Pancreas (tissue), 10 donors: Measurements from ENCODE around the gene FOXA2. TPM values are rescaled to one million over a fixed set of nuclear protein-coding genes. Genes with fewer than 3 reads are reported as not detected.

ENCODE experiments used
- ATAC-seq, 4 donors: fragments of 200-7000 bp; cut with Tn5 transposase; one replicate each; pipeline versions ENCODE4 v1.8.0 to v1.9.1; 2020; ENCODE audit warnings: mild to moderate bottlenecking in 4 of 4, moderate library complexity in 4 of 4
- DNase-seq, 6 donors: peaks; one replicate each; pipeline ENCODE4 v3.0.0-alpha.2; 2020
- FAIRE-seq: peaks from 2 replicates; lab custom pipeline; 2012; peaks lifted over from hg19 to GRCh38; lab: Jason Lieb, UNC
- H3K27ac ChIP-seq, 4 donors: fragments of 200-600 bp; sonication (generic); 1 replicate in 3 of 4; 2 replicates in 1 of 4; pipeline versions ENCODE4 v1.5.0 to v1.8.0; 2020
- H3K27me3 ChIP-seq, 4 donors: fragments of 200-600 bp; one replicate each; pipeline ENCODE4 v1.8.0; 2021
- H3K36me3 ChIP-seq, 3 donors: fragments of 200-600 bp; sonication (generic) in 1 of 3; one replicate each; pipeline versions ENCODE4 v1.5.0 to v1.8.0; 2020 to 2021
- H3K4me1 ChIP-seq, 3 donors: fragments of 200-600 bp; one replicate each; pipeline ENCODE4 v1.8.0; 2021
- H3K4me3 ChIP-seq, 4 donors: fragments of 200-600 bp; sonication (generic) in 2 of 4; one replicate each; pipeline versions ENCODE4 v1.5.0 to v1.8.0; 2020 to 2021
- H3K9me3 ChIP-seq, 4 donors: fragments of 200-600 bp; one replicate each; pipeline ENCODE4 v1.8.0; 2021
- WGBS, 2 donors: extraction: QIAGEN DNeasy Blood & Tissue Kit; methylation state at CpG; one replicate each; pipeline ENCODE4 v1.1.7; 2013; 5-methylcytosine and 5-hydroxymethylcytosine counted together
- intact Hi-C, 3 donors: fragments of 100-400 bp; cut with DNase I; formaldehyde crosslinking; loops; one replicate each; pipeline versions ENCODE4 v1.11.1 to v1.14.2; 2022
- polyA plus RNA-seq, 2 donors: library from polyadenylated mRNA; stranded (reverse); fragments of 200-250 nt; gene quantifications; one replicate each; pipeline ENCODE4 v1.2.3, GENCODE V29; 2013
- total RNA-seq, 6 donors: library from RNA; stranded (reverse); fragmentation: NEBNext Ultra II Directional in 4 of 6; extraction: Animal tissue kit (Norgen Biotek cat#: 25700) in 4 of 6; gene quantifications; one replicate each; pipeline versions ENCODE4 v1.2.1 to v1.2.4, GENCODE V29; 2021 to 2023
- TF ChIP-seq, protein P1 (sequence below), 4 donors: fragments of 200-600 bp; sonication (generic) in 3 of 4; IDR thresholded peaks; one replicate each; pipeline versions ENCODE4 v1.5.0 to v1.8.0; 2021; ENCODE audit warnings: antibody characterized with exemption in 4 of 4
- donor health status: healthy with polysubstance abuse.
- donor health status: DM: no; HTN: no; CAD: no; lungs with moderate emphysema.
- donor health status: DM: no; HTN: no; CAD: no.
- donor health status: control.
- donor health status: control.
- donor health status: Bipolar disorder and iron deficiency.
- donor health status: DM: yes; HTN: yes; CAD: no.
- donor health status: DM: no; HTN: no; CAD: no.
- donor health status: DM: no; HTN: no; CAD: no.
- donor health status: DM: yes; HTN: yes; CAD: no.

The FOXA2 gene
- total and polyA plus RNA-seq, 8 donors: 14.2 to 30.4 (median 18.3) TPM

GRCh38 chr20:22585786-22586493 lies 1.6 kb upstream of the FOXA2 start:
- TF ChIP-seq, protein P1, sequence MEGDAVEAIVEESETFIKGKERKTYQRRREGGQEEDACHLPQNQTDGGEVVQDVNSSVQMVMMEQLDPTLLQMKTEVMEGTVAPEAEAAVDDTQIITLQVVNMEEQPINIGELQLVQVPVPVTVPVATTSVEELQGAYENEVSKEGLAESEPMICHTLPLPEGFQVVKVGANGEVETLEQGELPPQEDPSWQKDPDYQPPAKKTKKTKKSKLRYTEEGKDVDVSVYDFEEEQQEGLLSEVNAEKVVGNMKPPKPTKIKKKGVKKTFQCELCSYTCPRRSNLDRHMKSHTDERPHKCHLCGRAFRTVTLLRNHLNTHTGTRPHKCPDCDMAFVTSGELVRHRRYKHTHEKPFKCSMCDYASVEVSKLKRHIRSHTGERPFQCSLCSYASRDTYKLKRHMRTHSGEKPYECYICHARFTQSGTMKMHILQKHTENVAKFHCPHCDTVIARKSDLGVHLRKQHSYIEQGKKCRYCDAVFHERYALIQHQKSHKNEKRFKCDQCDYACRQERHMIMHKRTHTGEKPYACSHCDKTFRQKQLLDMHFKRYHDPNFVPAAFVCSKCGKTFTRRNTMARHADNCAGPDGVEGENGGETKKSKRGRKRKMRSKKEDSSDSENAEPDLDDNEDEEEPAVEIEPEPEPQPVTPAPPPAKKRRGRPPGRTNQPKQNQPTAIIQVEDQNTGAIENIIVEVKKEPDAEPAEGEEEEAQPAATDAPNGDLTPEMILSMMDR (IDR thresholded peaks at IDR 0.05): no peak
- intact Hi-C loops: loop anchor here in 2 of 3 donors (2.0 to 10.0 kb wide), 3 partner anchors 201 to 244 kb away; no protein-coding TSS in a partner anchor
- FAIRE-seq: no peak
- H3K9me3 ChIP-seq: no peaks in the 10 kb centered on the region
- peaks cover 0 to 2% (median 0%) of the 10 kb centered on the region in 3 donors for H3K4me1 ChIP-seq
- no peaks in the 10 kb centered on the region for H3K27me3 ChIP-seq
- H3K36me3 ChIP-seq: peaks cover 0 to 6% (median 2%) of the 10 kb centered on the region in 3 donors
- WGBS, 2 donors: 74 to 79% methylated on average over 29 of the region's 29 CpGs
- peak in 4 of 6 donors; percentile 15 to 81 (median 45) for DNase-seq
- peak overlapping the region; percentile 93 to 98 (median 96) for H3K27ac ChIP-seq
- H3K4me3 ChIP-seq: peak overlapping the region in 2 of 4 donors; percentile 74 to 90
- ATAC-seq: no peak

DNA sequence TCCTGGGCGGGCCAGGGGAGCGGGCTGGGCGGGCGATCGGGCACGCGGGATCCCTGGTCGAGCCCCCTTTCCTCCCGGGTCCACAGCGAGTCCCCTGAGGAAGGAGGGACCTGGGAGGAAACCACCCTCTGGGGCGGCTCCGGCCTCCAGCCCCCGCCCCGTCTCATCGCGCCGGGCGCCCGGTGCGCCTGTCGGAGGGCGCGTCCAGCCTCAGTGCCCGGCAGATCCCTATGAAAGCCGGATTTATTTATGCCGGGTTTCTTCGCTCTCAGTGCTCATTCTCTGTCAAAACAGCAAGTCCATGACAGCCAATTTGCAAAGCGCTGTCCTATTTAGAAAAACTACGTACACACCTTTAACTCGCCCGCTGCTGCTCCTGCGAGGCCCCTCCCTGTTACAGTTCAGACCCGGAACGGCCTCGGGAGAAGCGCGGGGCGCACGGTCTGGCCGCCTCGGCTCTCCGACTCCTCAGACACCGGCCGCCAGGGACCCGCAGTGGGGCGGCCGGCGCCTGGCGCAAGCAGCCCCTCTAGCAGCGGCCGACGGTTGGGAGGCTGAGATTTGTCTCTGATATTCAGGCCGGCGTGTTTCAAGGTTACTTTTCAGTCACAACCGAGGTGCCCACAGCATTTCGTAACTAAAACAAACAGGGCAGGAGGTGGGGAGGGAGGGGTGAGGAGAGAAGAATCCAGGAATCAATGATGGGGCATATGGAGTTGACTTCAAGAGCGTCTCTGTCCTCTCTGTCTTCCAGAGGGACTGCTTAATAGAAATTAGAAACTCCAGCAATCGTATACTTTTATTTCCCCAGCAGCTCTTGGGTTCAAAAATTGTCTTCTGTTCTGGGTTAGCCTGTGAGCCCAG lies 782 bp upstream of the FOXA2 start:
- 0 to 2% methylated on average over 57 to 58 of the region's 58 CpGs for WGBS, 2 donors
- TF ChIP-seq, protein P1 (IDR thresholded peaks at IDR 0.05): no peak
- ATAC-seq (peak; percentile 44 to 54 (median 50)), FAIRE-seq (no peak), DNase-seq (peak; percentile 66 to 82 (median 72))
- H3K4me3 ChIP-seq: peak overlapping the region; percentile 33 to 90 (median 57)
- H3K4me1 ChIP-seq: peaks cover 0 to 7% (median 0%) of the 10 kb centered on the region in 3 donors
- peaks cover 0 to 10% (median 2%) of the 10 kb centered on the region in 3 donors for H3K36me3 ChIP-seq
- intact Hi-C loops: loop anchor here in 2 of 3 donors (5.0 to 10.0 kb wide), 2 partner anchors 200 to 243 kb away; no protein-coding TSS in a partner anchor
- peak overlapping the region; percentile 93 to 98 (median 96) for H3K27ac ChIP-seq
- no peaks in the 10 kb centered on the region for H3K27me3 ChIP-seq
- no peaks in the 10 kb centered on the region for H3K9me3 ChIP-seq

GRCh38 chr20:22583773-22584521 lies 425 bp downstream of the FOXA2 start:
- FAIRE-seq (no peak), DNase-seq (peak; percentile 84 to 95 (median 92)), ATAC-seq (peak; percentile 63 to 74 (median 70))
- H3K9me3 ChIP-seq: no peaks in the 10 kb centered on the region
- peak overlapping the region; percentile 46 to 90 (median 78) for H3K4me3 ChIP-seq
- peak overlapping the region; percentile 87 to 98 (median 95) for H3K27ac ChIP-seq
- TF ChIP-seq, protein P1 (IDR thresholded peaks at IDR 0.05): no peak
- H3K36me3 ChIP-seq: peaks cover 0 to 10% (median 2%) of the 10 kb centered on the region in 3 donors
- intact Hi-C loops: loop anchor here in 1 of 3 donors (10.0 kb wide), 1 partner anchor 199 kb away; no protein-coding TSS in a partner anchor
- 0 to 1% methylated on average over 33 to 41 of the region's 41 CpGs for WGBS, 2 donors
- H3K4me1 ChIP-seq: peaks cover 0 to 10% (median 0%) of the 10 kb centered on the region in 3 donors
- no peaks in the 10 kb centered on the region for H3K27me3 ChIP-seq

- 0 to 1% methylated on average over 53 to 66 of the region's 66 CpGs for WGBS, 2 donors
- intact Hi-C loops: loop anchor here in 1 of 3 donors (10.0 kb wide), 1 partner anchor 198 kb away; no protein-coding TSS in a partner anchor
- Histone ChIP-seq H3K9me3 (no peaks in the 10 kb centered on the region), H3K36me3 (peaks cover 0 to 10% (median 2%) of the 10 kb centered on the region in 3 donors), H3K27me3 (no peaks in the 10 kb centered on the region), H3K4me1 (peaks cover 0 to 10% (median 0%) of the 10 kb centered on the region in 3 donors), H3K27ac (peak overlapping the region; percentile 87 to 98 (median 95)), H3K4me3 (peak overlapping the region; percentile 46 to 90 (median 78))
- peak in 3 of 4 donors; percentile 0 to 2 (median 0) for ATAC-seq
- FAIRE-seq: no peak
- peak; percentile 40 to 89 (median 64) for DNase-seq
- TF ChIP-seq, protein P1 (IDR thresholded peaks at IDR 0.05): no peak
Observed at GRCh38 chr20:22582964-22583772, 1.2 kb downstream of the FOXA2 start.
